ENCODE measurements around the gene MYLK. TPM values are rescaled to one million over a fixed set of nuclear protein-coding genes. Genes with fewer than 3 reads are reported as not detected.

The MYLK gene
- total and polyA plus RNA-seq, 9 of the 15 experiments (the other 6 are each of a cell fraction or from before 2014, with no cell fraction given), result 0.11 to 0.53 (median 0.18) TPM; not detected in 2

GRCh38 chr3:123657568-123657967 lies 226.6 kb downstream of the MYLK start:
- H3K79me2 ChIP-seq (ENCODE audit: control insufficient read depth, insufficient read depth, low read length), result no peaks in the 10 kb centered on the region
- ChIA-PET CTCF (ENCODE audit: low intra/inter-chr PET ratio) (no interaction called here), POLR2A (no interaction called here)
- 2% methylated on average over 5 of the region's 6 CpGs for WGBS (ENCODE audit: insufficient coverage, low coverage, missing lambda C conversion rate)
- H3K27me3 ChIP-seq (ENCODE audit: control insufficient read depth in 2 of 2, insufficient read depth in 2 of 2, low read length in 2 of 2), result no peaks in the 10 kb centered on the region; a peak in 1 of 5 replicates
- H3K27ac ChIP-seq (ENCODE audit: extremely low read depth, low read depth, low read length), result no peak overlapping the region
- H3K9ac ChIP-seq (ENCODE audit: insufficient read depth in 1 of 2, low read depth in 2 of 2, low read length in 2 of 2), result no peak overlapping the region
- H4K20me1 ChIP-seq (replicated peaks; ENCODE audit: control insufficient read depth, insufficient read depth, low read length), result no peaks in the 10 kb centered on the region
- no TSS peak for BruUV-seq (replicated peaks)
- H3K9me1 ChIP-seq (ENCODE audit: control insufficient read depth, insufficient read depth, low read length), result no peaks in the 10 kb centered on the region
- H3K4me1 ChIP-seq (replicated peaks in 1 of 2; ENCODE audit: control insufficient read depth in 2 of 2, insufficient read depth in 2 of 2, low read length in 2 of 2), result no peaks in the 10 kb centered on the region
- in situ Hi-C loops (cut with MboI) (no loop called here), intact Hi-C loops (cut with micrococcal nuclease) (no loop called here)
- H2AFZ ChIP-seq (ENCODE audit: low read depth, low read length), result no peak overlapping the region
- TF ChIP-seq ETV5 (CRISPR knock-in tag; IDR thresholded peaks at IDR 0.05; ENCODE audit: low read depth) (no peak), CLOCK (CRISPR knock-in tag; IDR thresholded peaks at IDR 0.05; ENCODE audit: borderline replicate concordance) (no peak), MAFK (IDR thresholded peaks at IDR 0.05; ENCODE audit: low read length) (no peak), ZNF311 (CRISPR knock-in tag; IDR thresholded peaks at IDR 0.05) (no peak), ZNF444 (CRISPR knock-in tag; IDR thresholded peaks at IDR 0.05) (no peak)
- TF ChIP-seq, protein P1, sequence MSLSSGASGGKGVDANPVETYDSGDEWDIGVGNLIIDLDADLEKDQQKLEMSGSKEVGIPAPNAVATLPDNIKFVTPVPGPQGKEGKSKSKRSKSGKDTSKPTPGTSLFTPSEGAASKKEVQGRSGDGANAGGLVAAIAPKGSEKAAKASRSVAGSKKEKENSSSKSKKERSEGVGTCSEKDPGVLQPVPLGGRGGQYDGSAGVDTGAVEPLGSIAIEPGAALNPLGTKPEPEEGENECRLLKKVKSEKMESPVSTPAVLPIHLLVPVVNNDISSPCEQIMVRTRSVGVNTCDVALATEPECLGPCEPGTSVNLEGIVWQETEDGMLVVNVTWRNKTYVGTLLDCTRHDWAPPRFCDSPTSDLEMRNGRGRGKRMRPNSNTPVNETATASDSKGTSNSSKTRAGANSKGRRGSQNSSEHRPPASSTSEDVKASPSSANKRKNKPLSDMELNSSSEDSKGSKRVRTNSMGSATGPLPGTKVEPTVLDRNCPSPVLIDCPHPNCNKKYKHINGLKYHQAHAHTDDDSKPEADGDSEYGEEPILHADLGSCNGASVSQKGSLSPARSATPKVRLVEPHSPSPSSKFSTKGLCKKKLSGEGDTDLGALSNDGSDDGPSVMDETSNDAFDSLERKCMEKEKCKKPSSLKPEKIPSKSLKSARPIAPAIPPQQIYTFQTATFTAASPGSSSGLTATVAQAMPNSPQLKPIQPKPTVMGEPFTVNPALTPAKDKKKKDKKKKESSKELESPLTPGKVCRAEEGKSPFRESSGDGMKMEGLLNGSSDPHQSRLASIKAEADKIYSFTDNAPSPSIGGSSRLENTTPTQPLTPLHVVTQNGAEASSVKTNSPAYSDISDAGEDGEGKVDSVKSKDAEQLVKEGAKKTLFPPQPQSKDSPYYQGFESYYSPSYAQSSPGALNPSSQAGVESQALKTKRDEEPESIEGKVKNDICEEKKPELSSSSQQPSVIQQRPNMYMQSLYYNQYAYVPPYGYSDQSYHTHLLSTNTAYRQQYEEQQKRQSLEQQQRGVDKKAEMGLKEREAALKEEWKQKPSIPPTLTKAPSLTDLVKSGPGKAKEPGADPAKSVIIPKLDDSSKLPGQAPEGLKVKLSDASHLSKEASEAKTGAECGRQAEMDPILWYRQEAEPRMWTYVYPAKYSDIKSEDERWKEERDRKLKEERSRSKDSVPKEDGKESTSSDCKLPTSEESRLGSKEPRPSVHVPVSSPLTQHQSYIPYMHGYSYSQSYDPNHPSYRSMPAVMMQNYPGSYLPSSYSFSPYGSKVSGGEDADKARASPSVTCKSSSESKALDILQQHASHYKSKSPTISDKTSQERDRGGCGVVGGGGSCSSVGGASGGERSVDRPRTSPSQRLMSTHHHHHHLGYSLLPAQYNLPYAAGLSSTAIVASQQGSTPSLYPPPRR (CRISPR knock-in tag; IDR thresholded peaks at IDR 0.05; ENCODE audit: borderline replicate concordance), result no peak
- DNase-seq (ENCODE audit: extremely low read depth in 1 of 4, low spot score in 3 of 4) (no peak), FAIRE-seq (no peak), ATAC-seq (no peak)
- H3K4me2 ChIP-seq (ENCODE audit: insufficient read depth, low read length), result no peak overlapping the region
- peaks cover 2% of the 10 kb centered on the region for H3K9me3 ChIP-seq (replicated peaks; ENCODE audit: control insufficient read depth, insufficient read depth, low read depth, low read length)
- no peaks in the 10 kb centered on the region for H3K36me3 ChIP-seq (ENCODE audit: control insufficient read depth, insufficient read depth, low read length)
- H3K4me3 ChIP-seq, result no peak overlapping the region

All from K562 (cell line).